B cell (primary cell): Measurements from ENCODE around the gene LAP3. TPM values are rescaled to one million over a fixed set of nuclear protein-coding genes. Genes with fewer than 3 reads are reported as not detected.

ENCODE experiments used
- ATAC-seq: fragments of 200-7000 bp; cut with Tn5 transposase; one replicate; pipeline ENCODE4 v1.10.0; 2021; ENCODE audit warnings: low read depth, mild to moderate bottlenecking, moderate number of reproducible peaks, moderate library complexity
- CTCF ChIA-PET: fragments of 350-600 bp; sonication (Branson Sonifier 250); formaldehyde crosslinking; loops from one replicate; lab custom pipeline; 2021; ENCODE audit warnings: antibody characterized with exemption, inconsistent platforms; lab: Charles Lee
- POLR2A ChIA-PET: fragments of 350-600 bp; sonication (Branson Sonifier 250); formaldehyde crosslinking; loops from one replicate; lab custom pipeline; 2021; ENCODE audit warnings: antibody characterized with exemption; lab: Charles Lee
- DNase-seq: peaks from one replicate; pipeline ENCODE4 v3.0.0; 2013
- H2AFZ ChIP-seq: 2 replicates; pipeline ENCODE4 v1.6.1; 2012; ENCODE audit warnings: mild to moderate bottlenecking, low read depth, low read length; ENCODE audit not compliant: insufficient read depth, poor library complexity, severe bottlenecking
- H3K27ac ChIP-seq, 2 donors: 1 replicate in 1 of 2; 2 replicates in 1 of 2; pipeline ENCODE4 v1.5.1; 2012 to 2013; ENCODE audit warnings: low read length in 2 of 2, mild to moderate bottlenecking in 2 of 2, moderate library complexity in 1 of 2
- H3K27me3 ChIP-seq, 4 experiments: fragments of 200-600 bp in 1 of 4; sonication (generic) in 1 of 4; replicated peaks in 1 of 4; 1 replicate in 2 of 4; 2 replicates in 2 of 4; pipeline versions ENCODE4 v1.6.1 to v1.7.0; 2013 to 2016; ENCODE audit warnings: low read length in 3 of 4, mild to moderate bottlenecking in 2 of 4, mixed read lengths in 1 of 4, moderate library complexity in 1 of 4; ENCODE audit not compliant: insufficient read depth in 4 of 4, control insufficient read depth in 3 of 4; ENCODE audit errors: control extremely low read depth in 1 of 4
- H3K36me3 ChIP-seq, 2 experiments: replicated peaks in 1 of 2; 1 replicate in 1 of 2; 2 replicates in 1 of 2; pipeline versions ENCODE4 v1.6.1 to v1.7.1; 2013; ENCODE audit warnings: low read length in 1 of 2; ENCODE audit not compliant: insufficient read depth in 2 of 2, control insufficient read depth in 1 of 2; ENCODE audit errors: control extremely low read depth in 1 of 2, extremely low read depth in 1 of 2
- H3K4me1 ChIP-seq, 2 donors: fragments of 200-600 bp in 1 of 2; sonication (generic) in 1 of 2; 1 replicate in 1 of 2; 2 replicates in 1 of 2; pipeline versions ENCODE4 v1.5.1 to v1.6.1; 2013 to 2017; ENCODE audit warnings: low read length in 2 of 2; ENCODE audit not compliant: control insufficient read depth in 2 of 2, insufficient read depth in 2 of 2
- H3K4me2 ChIP-seq: replicated peaks from 2 replicates; pipeline ENCODE3; 2012; ENCODE audit warnings: mild to moderate bottlenecking, low read depth, low read length; ENCODE audit not compliant: poor library complexity, severe bottlenecking
- H3K4me3 ChIP-seq, 5 experiments: fragments of 200-600 bp in 1 of 5; sonication (generic) in 1 of 5; 1 replicate in 3 of 5; 2 replicates in 2 of 5; pipeline versions ENCODE4 v1.5.1 to v1.7.0; 2011 to 2016; ENCODE audit warnings: low read length in 4 of 5, mild to moderate bottlenecking in 4 of 5, low read depth in 2 of 5, control low read depth in 1 of 5, moderate library complexity in 1 of 5; ENCODE audit not compliant: insufficient read depth in 1 of 5; ENCODE audit errors: control extremely low read depth in 1 of 5, extremely low read depth in 1 of 5
- H3K79me2 ChIP-seq: fragments of 200-600 bp; sonication (generic); one replicate; pipeline ENCODE4 v1.6.0; 2016; ENCODE audit warnings: low read length; ENCODE audit not compliant: control insufficient read depth, insufficient read depth
- H3K9ac ChIP-seq: fragments of 200-600 bp; sonication (generic); 2 replicates; pipeline ENCODE4 v1.6.1; 2017; ENCODE audit warnings: mild to moderate bottlenecking, low read length, moderate library complexity
- H3K9me3 ChIP-seq, 3 donors: one replicate each; pipeline versions ENCODE4 v1.6.1 to v1.7.1; 2013; ENCODE audit warnings: low read length in 2 of 3; ENCODE audit not compliant: control insufficient read depth in 2 of 3, insufficient read depth in 1 of 3; ENCODE audit errors: control extremely low read depth in 1 of 3
- H4K20me1 ChIP-seq: 2 replicates; pipeline ENCODE4 v1.6.0; 2012; ENCODE audit warnings: mild to moderate bottlenecking, low read length; ENCODE audit not compliant: insufficient read depth, control insufficient read depth, poor library complexity, severe bottlenecking
- H3K27ac Mint-ChIP-seq: one replicate; pipeline ENCODE4 v1.8.0; 2021; ENCODE audit warnings: mixed read lengths
- H3K27me3 Mint-ChIP-seq: one replicate; pipeline ENCODE4 v1.8.0; 2021; ENCODE audit warnings: mixed read lengths
- H3K4me1 Mint-ChIP-seq: one replicate; pipeline ENCODE4 v1.8.0; 2021; ENCODE audit warnings: mixed read lengths
- H3K4me3 Mint-ChIP-seq: one replicate; pipeline ENCODE4 v1.8.0; 2021; ENCODE audit warnings: mixed read lengths
- H3K9me3 Mint-ChIP-seq: one replicate; pipeline ENCODE4 v1.8.0; 2022; ENCODE audit warnings: mixed read lengths; ENCODE audit not compliant: insufficient read depth
- EZH2 ChIP-seq: IDR thresholded peaks from 2 replicates; pipeline ENCODE4 v1.6.1; 2012; ENCODE audit warnings: borderline replicate concordance, low read depth, mild to moderate bottlenecking, moderate library complexity, low read length; ENCODE audit not compliant: insufficient read depth, poor library complexity, severe bottlenecking
- WGBS: methylation state at CpG from one replicate; pipeline ENCODE4 v1.1.5; 2013; ENCODE audit warnings: missing lambda C conversion rate; ENCODE audit not compliant: insufficient coverage; 5-methylcytosine and 5-hydroxymethylcytosine counted together
- intact Hi-C: fragments of 100-400 bp; cut with micrococcal nuclease; formaldehyde crosslinking; loops from one replicate; pipeline ENCODE4 v1.10.0; 2022
- polyA plus RNA-seq: library from polyadenylated mRNA; depleted of rRNA; stranded (reverse); fragments of >200 nt; gene quantifications from 2 replicates; pipeline ENCODE4 v1.2.3, GENCODE V29; 2012
- total RNA-seq, 2 donors: library from RNA; stranded (reverse); fragments of 120-200 nt in 1 of 2; gene quantifications; 1 replicate in 1 of 2; 2 replicates in 1 of 2; pipeline versions ENCODE4 v1.2.3 to v1.2.4, GENCODE V29; 2013 to 2022
- TF ChIP-seq, protein P1 (sequence below): fragments of 200-600 bp; IDR thresholded peaks from one replicate; pipeline ENCODE4 v1.8.0; 2022; ENCODE audit warnings: antibody characterized with exemption, mild to moderate bottlenecking

Gene LAP3
- total and polyA plus RNA-seq, 2 donors (not counting 1 experiment from before 2014, with no cell fraction given) = 18.4 to 30.1 TPM

DNA sequence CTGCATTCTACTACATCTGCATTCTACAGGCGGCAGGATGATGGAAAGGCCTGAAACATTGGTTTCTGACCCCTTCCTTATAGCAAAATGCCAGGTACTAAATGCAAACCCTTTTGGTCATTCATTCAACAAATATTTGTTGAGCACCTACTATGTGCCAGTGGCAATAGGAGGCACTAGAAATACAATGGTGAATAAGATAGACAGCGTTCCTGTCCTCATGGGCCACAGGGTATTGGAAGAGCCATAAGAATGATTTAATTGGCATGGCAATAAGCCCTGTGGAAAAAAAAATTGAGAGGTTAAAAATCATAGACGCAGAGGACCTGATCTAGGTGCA, 17.3 kb upstream of the LAP3 start:
- Mint-ChIP-seq H3K4me3 (no peak overlapping the region), H3K4me1 (no peaks in the 10 kb centered on the region), H3K9me3 (no peaks in the 10 kb centered on the region), H3K27ac (no peak overlapping the region), H3K27me3 (peaks cover 13% of the 10 kb centered on the region)
- intact Hi-C loops = no loop called here
- H2AFZ ChIP-seq = no peak overlapping the region
- H3K4me3 ChIP-seq = no peak overlapping the region
- TF ChIP-seq EZH2 = no peak
- TF ChIP-seq, protein P1, sequence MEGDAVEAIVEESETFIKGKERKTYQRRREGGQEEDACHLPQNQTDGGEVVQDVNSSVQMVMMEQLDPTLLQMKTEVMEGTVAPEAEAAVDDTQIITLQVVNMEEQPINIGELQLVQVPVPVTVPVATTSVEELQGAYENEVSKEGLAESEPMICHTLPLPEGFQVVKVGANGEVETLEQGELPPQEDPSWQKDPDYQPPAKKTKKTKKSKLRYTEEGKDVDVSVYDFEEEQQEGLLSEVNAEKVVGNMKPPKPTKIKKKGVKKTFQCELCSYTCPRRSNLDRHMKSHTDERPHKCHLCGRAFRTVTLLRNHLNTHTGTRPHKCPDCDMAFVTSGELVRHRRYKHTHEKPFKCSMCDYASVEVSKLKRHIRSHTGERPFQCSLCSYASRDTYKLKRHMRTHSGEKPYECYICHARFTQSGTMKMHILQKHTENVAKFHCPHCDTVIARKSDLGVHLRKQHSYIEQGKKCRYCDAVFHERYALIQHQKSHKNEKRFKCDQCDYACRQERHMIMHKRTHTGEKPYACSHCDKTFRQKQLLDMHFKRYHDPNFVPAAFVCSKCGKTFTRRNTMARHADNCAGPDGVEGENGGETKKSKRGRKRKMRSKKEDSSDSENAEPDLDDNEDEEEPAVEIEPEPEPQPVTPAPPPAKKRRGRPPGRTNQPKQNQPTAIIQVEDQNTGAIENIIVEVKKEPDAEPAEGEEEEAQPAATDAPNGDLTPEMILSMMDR = no peak
- H3K79me2 ChIP-seq = no peaks in the 10 kb centered on the region
- no peaks in the 10 kb centered on the region for H3K4me1 ChIP-seq
- CTCF ChIA-PET = interaction anchor here (2.1 kb wide), 1 partner anchor 11 kb away, joined by 7 read pairs; no protein-coding TSS in a partner anchor
- H3K27ac ChIP-seq = no peak overlapping the region
- no peaks in the 10 kb centered on the region for H3K9me3 ChIP-seq
- 93% methylated on average over 2 of the region's 3 CpGs for WGBS
- H3K4me2 ChIP-seq = no peak overlapping the region
- DNase-seq (no peak), ATAC-seq (no peak)
- no peaks in the 10 kb centered on the region for H4K20me1 ChIP-seq
- H3K27me3 ChIP-seq = no peaks in the 10 kb centered on the region
- no peak overlapping the region for H3K9ac ChIP-seq
- POLR2A ChIA-PET = no interaction called here
- no peaks in the 10 kb centered on the region for H3K36me3 ChIP-seq

DNA sequence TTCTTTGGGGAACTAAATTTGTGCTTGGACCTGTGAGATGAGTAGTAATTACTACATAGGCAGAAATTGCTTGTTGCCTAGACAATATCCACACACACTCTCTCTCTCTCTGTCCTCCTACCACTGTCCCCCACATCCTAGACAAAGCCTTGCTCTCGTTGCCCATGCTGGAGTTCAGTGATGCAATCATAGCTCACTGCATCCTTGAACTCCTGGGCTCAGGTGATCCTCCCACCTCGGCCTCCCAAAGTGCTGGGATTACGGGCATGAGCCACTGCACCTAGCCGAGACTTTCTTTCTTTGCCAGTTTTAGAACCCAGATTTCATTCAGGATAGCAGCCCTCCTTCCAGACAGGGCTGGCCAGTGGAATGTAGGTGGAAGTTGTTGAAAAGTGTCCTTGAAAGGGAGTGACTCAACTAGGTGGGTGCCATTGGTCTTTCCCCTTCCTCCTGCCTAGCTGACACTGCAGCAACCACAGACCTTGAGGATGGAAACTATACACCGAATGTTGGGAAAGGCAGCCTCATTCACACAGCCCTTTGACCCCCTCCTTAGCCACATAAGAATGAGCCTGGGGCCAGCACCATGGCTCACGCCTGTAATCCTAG, 16.8 kb upstream of the LAP3 start:
- Histone ChIP-seq H3K27me3 (no peaks in the 10 kb centered on the region), H3K36me3 (no peaks in the 10 kb centered on the region), H3K9me3 (no peaks in the 10 kb centered on the region), H3K4me1 (no peaks in the 10 kb centered on the region), H4K20me1 (no peaks in the 10 kb centered on the region), H3K79me2 (no peaks in the 10 kb centered on the region), H3K9ac (no peak overlapping the region), H3K4me2 (no peak overlapping the region), H3K27ac (no peak overlapping the region), H2AFZ (no peak overlapping the region), H3K4me3 (no peak overlapping the region)
- Mint-ChIP-seq H3K4me3 (no peak overlapping the region), H3K4me1 (no peaks in the 10 kb centered on the region), H3K9me3 (no peaks in the 10 kb centered on the region), H3K27me3 (peaks cover 10% of the 10 kb centered on the region), H3K27ac (no peak overlapping the region)
- DNase-seq (no peak), ATAC-seq (no peak)
- intact Hi-C loops = no loop called here
- ChIA-PET POLR2A (no interaction called here), CTCF (no interaction called here)
- no peak for TF ChIP-seq EZH2
- TF ChIP-seq, protein P1 = no peak
- 90% methylated on average over 6 of the region's 6 CpGs for WGBS
